Stimulated activated CD4-positive, alpha-beta T cell treated with anti-CD3 and anti-CD28 coated beads, Interleukin-12 subunit alpha, Interleukin-12 subunit beta, amount 100 ng/mL, for 4 hours (primary cell): ENCODE measurements around the gene ATG4A.

Experiments
- DNase-seq: peaks from one replicate; pipeline ENCODE4 v3.0.0-alpha.2; 2020

Gene ATG4A

DNA sequence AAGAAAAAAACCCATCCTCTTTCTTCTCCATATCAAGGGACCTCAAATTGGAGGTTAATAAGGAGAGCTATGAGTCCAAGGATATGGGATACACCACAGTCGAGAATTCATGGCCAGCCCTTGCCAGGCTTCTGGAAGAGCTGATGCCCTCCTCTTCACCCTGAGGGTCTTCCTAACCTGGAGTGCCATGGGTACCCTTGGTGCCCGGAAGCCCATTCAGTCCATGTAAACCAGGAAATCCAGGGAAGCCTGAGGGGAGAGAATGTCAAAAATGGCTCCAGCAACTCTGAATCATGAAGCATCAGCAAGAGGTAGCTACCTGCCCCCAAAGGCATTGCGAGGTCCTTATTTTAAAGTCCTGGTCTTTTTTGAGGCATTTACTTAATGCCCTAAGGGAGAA lies 78.2 kb downstream of the ATG4A start:
- DNase-seq = no peak

DNA sequence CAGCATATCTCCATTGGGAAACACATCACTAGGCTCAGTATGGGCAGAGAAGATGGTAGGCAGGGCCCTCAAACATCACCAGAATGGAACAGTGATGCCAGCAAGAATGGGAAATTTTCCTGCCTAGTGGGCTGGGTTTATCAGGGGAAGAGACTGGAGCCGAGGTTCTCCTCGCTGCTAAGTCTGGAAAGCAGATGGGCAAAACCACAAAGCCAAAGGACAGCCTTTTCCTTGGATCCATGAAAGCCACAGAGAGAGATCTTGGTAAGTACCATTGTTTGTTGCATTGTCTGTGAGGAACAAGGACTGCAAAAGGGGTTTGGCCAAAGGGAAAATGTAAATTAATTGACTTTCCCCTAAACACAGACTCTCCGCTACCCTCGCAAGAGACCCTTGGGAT lies 80.1 kb downstream of the ATG4A start:
- no peak for DNase-seq

DNA sequence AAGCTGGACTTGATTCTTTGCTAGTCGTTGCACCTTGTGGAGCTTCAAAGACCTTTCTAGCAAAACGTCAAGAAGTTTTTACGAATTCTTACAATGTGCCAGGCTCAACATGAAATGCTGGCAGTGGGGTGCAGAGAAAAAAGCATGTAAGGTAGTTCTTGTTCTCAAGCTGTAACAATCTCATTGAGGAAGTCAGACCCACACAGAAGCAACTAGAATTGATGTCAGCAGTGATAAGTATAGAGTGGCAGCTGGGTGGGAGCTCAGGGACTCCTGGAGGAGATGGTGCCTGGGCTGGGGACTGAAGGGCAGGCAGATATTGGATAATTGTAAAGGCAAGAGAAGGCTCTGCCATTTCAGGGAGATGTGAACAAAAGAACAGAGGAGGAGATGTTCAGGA lies 82.3 kb downstream of the ATG4A start:
- DNase-seq = no peak

DNA sequence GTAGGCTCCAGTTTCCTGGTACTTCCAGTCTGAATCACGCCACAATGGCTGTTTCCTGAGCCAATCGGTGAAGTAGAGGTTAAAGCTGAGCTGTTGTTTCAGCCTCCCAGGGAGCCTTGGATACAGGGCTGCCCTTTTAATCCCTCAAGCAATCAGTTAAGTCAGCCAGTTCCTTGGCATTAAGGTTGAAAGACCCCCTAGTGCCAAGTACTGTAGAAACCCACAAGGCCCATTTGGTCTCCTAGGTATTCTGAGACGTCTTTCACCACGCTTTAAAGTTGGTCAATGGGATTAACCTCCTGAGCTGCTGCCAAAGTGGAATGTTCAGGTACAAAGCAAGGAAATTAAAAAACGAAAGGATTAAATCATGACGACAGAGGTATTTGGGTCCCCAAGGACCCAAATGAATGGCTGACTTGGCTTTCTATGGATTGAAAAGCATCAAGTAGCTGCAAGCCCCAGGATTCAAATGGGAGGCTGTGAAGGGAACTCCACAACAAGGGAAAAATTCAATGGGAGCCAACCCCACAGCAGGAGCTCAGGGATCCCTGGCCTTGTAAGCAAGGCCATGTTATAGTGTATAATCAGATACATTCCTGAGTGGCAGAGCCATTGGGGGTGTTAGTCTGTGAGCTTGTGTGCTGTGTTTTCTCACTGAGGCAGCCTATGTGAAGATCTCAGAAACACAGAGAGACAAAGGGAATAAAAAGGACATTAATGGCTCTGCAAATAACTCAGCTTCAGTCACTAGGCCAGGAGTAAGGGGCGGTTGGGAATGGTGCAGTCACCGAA lies 86.0 kb downstream of the ATG4A start:
- no peak for DNase-seq

DNA sequence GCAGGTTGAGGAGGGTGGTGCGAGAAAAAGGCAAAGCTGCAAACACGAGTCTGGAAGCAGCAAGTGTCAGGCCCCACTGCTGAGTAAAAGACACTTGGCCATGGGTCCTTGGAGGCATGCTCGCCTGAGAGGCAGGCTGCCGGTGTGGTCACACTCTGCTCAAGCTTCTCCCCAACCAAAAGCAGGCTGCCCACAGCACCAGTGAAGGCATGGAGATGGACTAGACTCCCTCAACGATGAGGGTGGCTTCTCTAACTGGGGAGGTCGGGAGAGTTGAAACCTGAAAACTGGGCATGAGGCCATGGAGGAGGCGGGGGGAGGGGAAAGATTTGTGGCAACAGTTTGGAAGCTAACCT lies 86.5 kb downstream of the ATG4A start:
- no peak for DNase-seq

DNA sequence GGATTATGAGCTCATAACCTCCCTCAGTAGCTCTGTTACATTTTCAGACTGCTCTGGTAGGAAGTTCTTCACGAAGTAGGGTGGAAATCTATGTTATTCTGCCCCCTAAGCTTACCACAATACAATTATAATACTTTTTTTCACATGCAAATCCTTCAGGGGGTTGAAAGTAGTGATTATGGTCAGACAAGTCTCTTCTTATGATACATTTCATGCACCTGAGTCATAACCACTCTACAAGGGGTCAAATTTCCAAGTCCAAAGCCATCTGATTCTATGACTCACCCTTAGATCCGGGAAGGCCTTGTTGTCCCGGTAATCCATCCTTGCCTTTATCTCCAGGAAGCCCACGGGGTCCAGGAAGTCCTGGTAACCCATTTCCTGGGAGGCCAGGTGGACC lies 95.2 kb downstream of the ATG4A start:
- DNase-seq = no peak

DNA sequence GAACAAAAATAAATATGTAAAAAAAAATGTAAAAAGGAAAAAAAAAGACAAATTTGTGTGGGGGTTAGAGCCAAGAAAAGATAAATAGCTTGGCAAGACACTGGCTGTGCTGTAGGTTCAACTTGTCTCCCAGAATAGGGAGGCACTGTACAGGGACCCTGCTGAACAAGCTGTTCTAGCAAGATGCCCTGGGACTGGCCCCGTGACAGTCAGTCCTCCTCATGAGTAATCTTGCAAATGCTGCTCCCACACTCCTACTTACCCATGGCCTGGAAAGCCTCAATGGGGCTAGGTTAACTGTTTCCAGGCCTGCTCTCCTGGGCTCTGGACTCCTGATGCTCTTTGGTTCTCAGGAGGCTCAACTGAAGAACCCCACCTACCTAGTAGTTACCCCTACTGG lies 106.8 kb downstream of the ATG4A start:
- no peak for DNase-seq

DNA sequence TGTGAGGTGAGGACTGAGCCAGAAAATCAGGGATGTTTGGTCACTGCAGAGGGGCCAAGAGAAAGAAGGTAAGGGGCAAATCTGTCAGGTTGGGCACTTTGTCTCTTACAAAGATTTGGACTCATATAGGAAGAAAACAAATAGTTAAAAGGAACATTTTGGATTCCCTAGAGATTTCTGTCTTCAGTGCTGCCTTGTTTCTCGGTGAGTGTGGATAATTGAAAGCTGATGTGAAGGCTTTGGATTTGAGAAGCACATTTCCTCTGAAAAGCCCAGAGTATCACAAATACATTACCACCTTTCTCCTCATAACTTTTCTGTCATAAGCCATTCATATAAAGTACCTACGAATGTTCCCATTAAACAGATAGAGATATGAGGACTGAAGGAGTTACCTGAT lies 107.5 kb downstream of the ATG4A start:
- no peak for DNase-seq

DNA sequence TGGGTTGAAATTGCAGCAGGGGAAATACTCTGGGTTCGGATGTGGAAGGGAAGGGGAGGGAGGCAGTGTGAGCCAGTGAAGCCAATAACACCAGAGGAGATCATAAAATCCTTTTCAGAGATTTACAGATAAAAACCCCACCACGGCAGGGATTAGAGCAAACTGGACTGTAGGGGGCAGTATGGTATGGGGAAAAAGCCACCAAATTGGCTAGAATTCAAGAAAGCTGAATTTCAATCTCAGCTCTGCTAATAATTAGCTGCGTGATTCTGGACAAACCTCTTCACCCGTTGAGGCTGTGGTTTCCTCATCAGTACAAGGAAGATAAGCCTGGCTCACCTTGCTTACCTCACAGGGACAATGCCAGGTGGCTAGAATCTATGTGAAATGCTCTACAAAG lies 108.1 kb downstream of the ATG4A start:
- DNase-seq = no peak

DNA sequence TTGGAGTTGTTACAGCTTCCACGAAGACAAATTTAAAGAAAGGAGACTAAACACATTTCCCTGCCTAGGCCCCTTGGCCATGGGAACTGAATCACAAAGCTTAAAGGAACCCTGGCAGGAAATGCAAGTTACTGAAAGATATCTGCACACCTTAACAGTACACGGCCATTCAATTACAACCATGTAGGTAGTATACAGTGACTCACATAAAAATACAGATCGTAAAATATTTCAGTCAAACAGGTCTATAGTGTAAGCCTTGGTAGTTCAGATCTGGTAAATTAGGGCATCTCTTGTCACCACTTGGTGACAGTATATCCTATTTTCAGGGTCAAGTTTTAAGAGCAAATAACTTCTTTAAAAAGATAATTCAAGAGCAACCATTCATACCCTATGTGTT lies 112.0 kb downstream of the ATG4A start:
- no peak for DNase-seq
